ENCODE data around the gene FANK1. TPM values are rescaled to one million over a fixed set of nuclear protein-coding genes. Genes with fewer than 3 reads are reported as not detected.

FANK1 gene
- total and polyA plus RNA-seq, 5 donors from 2014 or later, result 21.1 to 54.5 (median 36.1) TPM

DNA sequence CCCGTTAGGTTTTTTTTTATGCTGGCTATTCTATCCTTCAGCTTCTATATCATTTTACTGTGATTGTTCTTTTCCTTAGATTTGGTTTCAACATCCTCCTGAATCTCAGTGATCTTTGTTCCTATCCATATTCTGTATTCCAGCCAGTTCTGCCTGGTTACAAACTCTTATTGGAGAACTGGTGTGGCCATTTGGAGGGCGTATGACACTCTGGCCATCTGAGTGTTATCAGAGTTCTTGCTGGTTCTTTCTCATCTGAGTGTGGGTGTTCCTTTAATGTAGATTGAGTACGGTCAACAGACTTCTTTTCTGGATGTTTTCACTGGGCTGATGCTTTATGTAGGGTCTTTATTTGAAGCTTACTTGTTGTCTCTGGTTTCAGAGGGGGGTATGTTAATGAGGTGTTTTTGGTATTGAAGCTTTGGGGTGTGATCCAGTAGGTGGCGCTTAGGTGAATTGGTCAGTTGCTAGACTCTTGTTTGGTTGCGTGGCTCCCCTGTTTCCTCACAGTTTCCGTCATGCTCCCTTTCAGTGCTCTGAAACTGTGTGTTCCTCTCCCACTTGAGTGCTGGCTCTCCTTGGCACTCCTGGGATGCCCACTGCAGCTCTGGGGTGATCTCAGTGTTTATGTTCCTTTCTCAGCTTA, 80.7 kb downstream of the FANK1 start:
- Mint-ChIP-seq H3K4me3 (no peak overlapping the region), H3K4me1 (peaks cover 0 to under 1% (median 0%) of the 10 kb centered on the region in 4 donors), H3K36me3 (no peaks in the 10 kb centered on the region), H3K27me3 (peaks cover 12% of the 10 kb centered on the region), H3K27ac (no peak overlapping the region), H3K9me3 (peaks cover 0 to 7% (median 0%) of the 10 kb centered on the region in 7 donors)
- Histone ChIP-seq H3K27ac (ENCODE audit: insufficient read depth, low read length, poor library complexity, severe bottlenecking) (no peak overlapping the region), H3K27me3 (ENCODE audit: control insufficient read depth, insufficient read depth, low read length) (peaks cover 2% of the 10 kb centered on the region), H3K4me1 (ENCODE audit: control insufficient read depth, insufficient read depth, low read length, poor library complexity, severe bottlenecking) (no peaks in the 10 kb centered on the region), H3K4me3 (ENCODE audit: low read depth, low read length) (no peak overlapping the region), H3K9me3 (ENCODE audit: control insufficient read depth in 2 of 2, low read length in 2 of 2) (no peaks in the 10 kb centered on the region), H3K36me3 (ENCODE audit: control insufficient read depth, insufficient read depth, low read length) (no peaks in the 10 kb centered on the region)
- ATAC-seq (ENCODE audit: low read depth in 2 of 2), result no peak
- DNase-seq, result no peak

- DNase-seq (no peak), ATAC-seq (ENCODE audit: low read depth in 2 of 2) (no peak)
- Mint-ChIP-seq H3K27ac (no peak overlapping the region), H3K4me3 (no peak overlapping the region), H3K4me1 (peaks cover 3 to 14% (median 6%) of the 10 kb centered on the region in 4 donors), H3K27me3 (peaks cover 10% of the 10 kb centered on the region), H3K9me3 (peaks cover 0 to 3% (median 0%) of the 10 kb centered on the region in 7 donors), H3K36me3 (no peaks in the 10 kb centered on the region)
- Histone ChIP-seq H3K4me3 (ENCODE audit: low read depth, low read length) (no peak overlapping the region), H3K36me3 (ENCODE audit: control insufficient read depth, insufficient read depth, low read length) (no peaks in the 10 kb centered on the region), H3K4me1 (ENCODE audit: control insufficient read depth, insufficient read depth, low read length, poor library complexity, severe bottlenecking) (no peaks in the 10 kb centered on the region), H3K27ac (ENCODE audit: insufficient read depth, low read length, poor library complexity, severe bottlenecking) (no peak overlapping the region), H3K9me3 (ENCODE audit: control insufficient read depth in 2 of 2, low read length in 2 of 2) (no peaks in the 10 kb centered on the region), H3K27me3 (ENCODE audit: control insufficient read depth, insufficient read depth, low read length) (peaks cover 2% of the 10 kb centered on the region)
Observed at GRCh38 chr10:125979976-125980375, 83.6 kb downstream of the FANK1 start.

GRCh38 chr10:125980521-125981035, 84.2 kb downstream of the FANK1 start:
- Mint-ChIP-seq H3K27me3 (peaks cover 6% of the 10 kb centered on the region), H3K36me3 (no peaks in the 10 kb centered on the region), H3K4me3 (no peak overlapping the region), H3K9me3 (peaks cover 0 to 3% (median 0%) of the 10 kb centered on the region in 7 donors), H3K27ac (no peak overlapping the region), H3K4me1 (peaks cover 3 to 17% (median 8%) of the 10 kb centered on the region in 4 donors)
- DNase-seq, result no peak
- Histone ChIP-seq H3K36me3 (ENCODE audit: control insufficient read depth, insufficient read depth, low read length) (no peaks in the 10 kb centered on the region), H3K9me3 (ENCODE audit: control insufficient read depth in 2 of 2, low read length in 2 of 2) (no peaks in the 10 kb centered on the region), H3K27ac (ENCODE audit: insufficient read depth, low read length, poor library complexity, severe bottlenecking) (no peak overlapping the region), H3K4me3 (ENCODE audit: low read depth, low read length) (no peak overlapping the region), H3K27me3 (ENCODE audit: control insufficient read depth, insufficient read depth, low read length) (peaks cover 2% of the 10 kb centered on the region), H3K4me1 (ENCODE audit: control insufficient read depth, insufficient read depth, low read length, poor library complexity, severe bottlenecking) (no peaks in the 10 kb centered on the region)
- ATAC-seq (ENCODE audit: low read depth in 2 of 2), result no peak

GRCh38 chr10:125982260-125982948, 86.0 kb downstream of the FANK1 start:
- Mint-ChIP-seq H3K4me1 (peaks cover 3 to 19% (median 9%) of the 10 kb centered on the region in 4 donors), H3K27me3 (no peaks in the 10 kb centered on the region), H3K27ac (peak overlapping the region in 1 of 3 donors; percentile 17), H3K9me3 (peaks cover 0 to 3% (median 0%) of the 10 kb centered on the region in 7 donors), H3K36me3 (no peaks in the 10 kb centered on the region), H3K4me3 (no peak overlapping the region)
- Histone ChIP-seq H3K4me3 (ENCODE audit: low read depth, low read length) (peak overlapping the region; percentile 19), H3K9me3 (ENCODE audit: control insufficient read depth in 2 of 2, low read length in 2 of 2) (no peaks in the 10 kb centered on the region), H3K36me3 (ENCODE audit: control insufficient read depth, insufficient read depth, low read length) (no peaks in the 10 kb centered on the region), H3K4me1 (ENCODE audit: control insufficient read depth, insufficient read depth, low read length, poor library complexity, severe bottlenecking) (no peaks in the 10 kb centered on the region), H3K27ac (ENCODE audit: insufficient read depth, low read length, poor library complexity, severe bottlenecking) (no peak overlapping the region), H3K27me3 (ENCODE audit: control insufficient read depth, insufficient read depth, low read length) (no peaks in the 10 kb centered on the region)
- peak; percentile 61 to 82 for ATAC-seq (ENCODE audit: low read depth in 2 of 2)
- peak in 2 of 3 donors; percentile 65 to 72 for DNase-seq

- no peak for ATAC-seq (ENCODE audit: low read depth in 2 of 2)
- Mint-ChIP-seq H3K36me3 (no peaks in the 10 kb centered on the region), H3K27ac (peak overlapping the region in 2 of 3 donors; percentile 1 to 83), H3K9me3 (peaks cover 0 to 3% (median 0%) of the 10 kb centered on the region in 7 donors), H3K4me3 (no peak overlapping the region), H3K4me1 (peaks cover 3 to 19% (median 9%) of the 10 kb centered on the region in 4 donors), H3K27me3 (no peaks in the 10 kb centered on the region)
- Histone ChIP-seq H3K27me3 (ENCODE audit: control insufficient read depth, insufficient read depth, low read length) (no peaks in the 10 kb centered on the region), H3K4me3 (ENCODE audit: low read depth, low read length) (no peak overlapping the region), H3K36me3 (ENCODE audit: control insufficient read depth, insufficient read depth, low read length) (no peaks in the 10 kb centered on the region), H3K9me3 (ENCODE audit: control insufficient read depth in 2 of 2, low read length in 2 of 2) (no peaks in the 10 kb centered on the region), H3K27ac (ENCODE audit: insufficient read depth, low read length, poor library complexity, severe bottlenecking) (no peak overlapping the region), H3K4me1 (ENCODE audit: control insufficient read depth, insufficient read depth, low read length, poor library complexity, severe bottlenecking) (no peaks in the 10 kb centered on the region)
- no peak for DNase-seq
Observed at GRCh38 chr10:125983161-125983560, 86.8 kb downstream of the FANK1 start.

GRCh38 chr10:125983656-125984055, 87.3 kb downstream of the FANK1 start:
- H3K4me1 Mint-ChIP-seq, result peaks cover 3 to 19% (median 9%) of the 10 kb centered on the region in 4 donors
- ATAC-seq (ENCODE audit: low read depth in 2 of 2) (no peak), DNase-seq (no peak)
- no peaks in the 10 kb centered on the region for H3K9me3 ChIP-seq (ENCODE audit: control insufficient read depth in 2 of 2, low read length in 2 of 2)
- no peak overlapping the region for H3K4me3 Mint-ChIP-seq
- peaks cover 0 to 3% (median 0%) of the 10 kb centered on the region in 7 donors for H3K9me3 Mint-ChIP-seq
- H3K4me1 ChIP-seq (ENCODE audit: control insufficient read depth, insufficient read depth, low read length, poor library complexity, severe bottlenecking), result no peaks in the 10 kb centered on the region
- H3K27ac Mint-ChIP-seq, result peak overlapping the region in 1 of 3 donors; percentile 83
- no peaks in the 10 kb centered on the region for H3K36me3 ChIP-seq (ENCODE audit: control insufficient read depth, insufficient read depth, low read length)
- no peaks in the 10 kb centered on the region for H3K27me3 ChIP-seq (ENCODE audit: control insufficient read depth, insufficient read depth, low read length)
- no peaks in the 10 kb centered on the region for H3K27me3 Mint-ChIP-seq
- H3K4me3 ChIP-seq (ENCODE audit: low read depth, low read length), result no peak overlapping the region
- H3K36me3 Mint-ChIP-seq, result no peaks in the 10 kb centered on the region
- no peak overlapping the region for H3K27ac ChIP-seq (ENCODE audit: insufficient read depth, low read length, poor library complexity, severe bottlenecking)

DNA sequence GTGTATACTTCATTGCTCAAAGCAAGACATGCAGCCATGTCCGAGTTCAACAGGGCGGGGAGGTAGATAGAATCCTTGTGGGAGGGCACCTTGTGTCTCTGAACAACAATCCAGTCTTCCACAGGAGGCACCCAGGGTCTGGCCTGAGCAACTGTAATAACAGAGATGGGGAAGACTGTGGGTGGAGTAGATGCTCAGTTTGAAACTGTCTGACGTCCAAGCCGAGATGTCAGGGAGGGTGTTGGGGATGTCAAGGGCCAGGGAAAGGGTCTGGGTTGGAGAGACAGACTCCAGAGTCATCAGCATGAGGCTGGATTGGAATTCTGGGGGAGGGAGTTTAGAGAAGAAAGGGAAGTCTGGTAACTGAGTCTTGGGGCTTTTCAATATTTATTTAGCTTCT, 88.0 kb downstream of the FANK1 start:
- no peaks in the 10 kb centered on the region for H3K27me3 Mint-ChIP-seq
- Histone ChIP-seq H3K27me3 (ENCODE audit: control insufficient read depth, insufficient read depth, low read length) (no peaks in the 10 kb centered on the region), H3K4me1 (ENCODE audit: control insufficient read depth, insufficient read depth, low read length, poor library complexity, severe bottlenecking) (no peaks in the 10 kb centered on the region), H3K36me3 (ENCODE audit: control insufficient read depth, insufficient read depth, low read length) (no peaks in the 10 kb centered on the region), H3K4me3 (ENCODE audit: low read depth, low read length) (no peak overlapping the region), H3K27ac (ENCODE audit: insufficient read depth, low read length, poor library complexity, severe bottlenecking) (no peak overlapping the region), H3K9me3 (ENCODE audit: control insufficient read depth in 2 of 2, low read length in 2 of 2) (no peaks in the 10 kb centered on the region)
- peaks cover 3 to 19% (median 9%) of the 10 kb centered on the region in 4 donors for H3K4me1 Mint-ChIP-seq
- H3K4me3 Mint-ChIP-seq, result no peak overlapping the region
- H3K36me3 Mint-ChIP-seq, result no peaks in the 10 kb centered on the region
- DNase-seq (no peak), ATAC-seq (ENCODE audit: low read depth in 2 of 2) (no peak)
- H3K9me3 Mint-ChIP-seq, result no peaks in the 10 kb centered on the region
- H3K27ac Mint-ChIP-seq, result peak overlapping the region in 1 of 3 donors; percentile 83
